HepG2 (cell line): Measurements from ENCODE around the gene S100P. TPM values are rescaled to one million over a fixed set of nuclear protein-coding genes. Genes with fewer than 3 reads are reported as not detected.

Experiments
- BORCS8-MEF2B ChIP-seq: sonication (generic); formaldehyde crosslinking; IDR thresholded peaks from 2 replicates; pipeline ENCODE4 v1.8.0; 2022; ENCODE audit warnings: mild to moderate bottlenecking, missing genetic modification reagents
- ETS1 ChIP-seq: sonication (generic); formaldehyde crosslinking; IDR thresholded peaks from 2 replicates; pipeline ENCODE4 v1.4.0; 2020; ENCODE audit warnings: missing genetic modification reagents
- FOSL1 ChIP-seq: sonication (generic); formaldehyde crosslinking; IDR thresholded peaks from 2 replicates; pipeline ENCODE4 v1.9.0; 2021; ENCODE audit warnings: missing genetic modification reagents, borderline replicate concordance
- FOXJ3 ChIP-seq: sonication (generic); formaldehyde crosslinking; IDR thresholded peaks from 2 replicates; pipeline ENCODE4 v1.4.0; 2020; ENCODE audit warnings: missing genetic modification reagents, mild to moderate bottlenecking, borderline replicate concordance
- HMG20A ChIP-seq: IDR thresholded peaks from 2 replicates; pipeline ENCODE4 v1.6.1; 2016; ENCODE audit warnings: borderline replicate concordance
- HNRNPUL1 ChIP-seq: fragments of 200-400 bp; formaldehyde crosslinking; IDR thresholded peaks from 2 replicates; pipeline ENCODE4 v1.6.1; 2017; ENCODE audit warnings: low read depth, mild to moderate bottlenecking, low read length, moderate library complexity
- HOXA7 ChIP-seq: sonication (generic); formaldehyde crosslinking; IDR thresholded peaks from 2 replicates; pipeline ENCODE4 v1.8.1; 2022; ENCODE audit warnings: mild to moderate bottlenecking, missing genetic modification reagents, moderate library complexity
- IKZF1 ChIP-seq: fragments of 450-650 bp; IDR thresholded peaks from 2 replicates; pipeline ENCODE4 v1.7.1; 2016
- KDM5A ChIP-seq: fragments of 200-600 bp; sonication (generic); IDR thresholded peaks from 2 replicates; pipeline ENCODE4 v1.7.0; 2018; ENCODE audit warnings: antibody characterized with exemption, mild to moderate bottlenecking, low read length, borderline replicate concordance
- MIER3 ChIP-seq: IDR thresholded peaks from 2 replicates; pipeline ENCODE4 v1.6.1; 2016; ENCODE audit warnings: missing compliant biosample characterization, borderline replicate concordance
- MTF2 ChIP-seq: sonication (generic); formaldehyde crosslinking; IDR thresholded peaks from 2 replicates; pipeline ENCODE4 v1.5.0; 2020; ENCODE audit warnings: missing genetic modification reagents, borderline replicate concordance
- NR2F2 ChIP-seq: IDR thresholded peaks from 2 replicates; pipeline ENCODE4 v1.6.1; 2012; ENCODE audit warnings: low read depth, inconsistent platforms, borderline replicate concordance
- PPARG ChIP-seq: conservative IDR thresholded peaks from 2 replicates; pipeline ENCODE4 v1.6.1; 2016; ENCODE audit warnings: missing biosample characterization, missing genetic modification reagents
- SMC3 ChIP-seq: IDR thresholded peaks from 2 replicates; pipeline ENCODE4 v1.6.1; 2011; ENCODE audit warnings: low read length, improper control_type of control experiment
- SSRP1 ChIP-seq: IDR thresholded peaks from 2 replicates; pipeline ENCODE4 v1.6.1; 2016; ENCODE audit warnings: control low read depth
- TAF15 ChIP-seq: fragments of 200-400 bp; formaldehyde crosslinking; IDR thresholded peaks from one replicate; pipeline ENCODE4 v1.6.1; 2018; ENCODE audit warnings: mild to moderate bottlenecking, low read depth, low read length; ENCODE audit not compliant: poor library complexity, severe bottlenecking
- TFDP2 ChIP-seq: sonication (generic); formaldehyde crosslinking; IDR thresholded peaks from 2 replicates; pipeline ENCODE4 v1.4.0; 2020; ENCODE audit warnings: missing genetic modification reagents
- TGIF2 ChIP-seq: IDR thresholded peaks from 2 replicates; pipeline ENCODE4 v1.6.1; 2016; ENCODE audit warnings: control low read depth, missing compliant biosample characterization
- ZFP36L1 ChIP-seq: sonication (generic); formaldehyde crosslinking; IDR thresholded peaks from 2 replicates; pipeline ENCODE4 v1.8.0; 2022; ENCODE audit warnings: mild to moderate bottlenecking, missing genetic modification reagents, moderate library complexity
- ZNF335 ChIP-seq: sonication (generic); formaldehyde crosslinking; IDR thresholded peaks from 2 replicates; pipeline ENCODE4 v1.4.0; 2020; ENCODE audit warnings: missing genetic modification reagents
- ZNF382 ChIP-seq: sonication (generic); formaldehyde crosslinking; IDR thresholded peaks from 2 replicates; pipeline ENCODE4 v1.5.0; 2020; ENCODE audit warnings: missing genetic modification reagents, mild to moderate bottlenecking, borderline replicate concordance
- ZNF441 ChIP-seq: sonication (generic); formaldehyde crosslinking; IDR thresholded peaks from 2 replicates; pipeline ENCODE4 v1.7.0; 2021; ENCODE audit warnings: missing genetic modification reagents, borderline replicate concordance
- ZNF510 ChIP-seq: sonication (generic); formaldehyde crosslinking; IDR thresholded peaks from 2 replicates; pipeline ENCODE4 v1.4.0; 2020; ENCODE audit warnings: low read depth, mild to moderate bottlenecking, missing genetic modification reagents
- ZNF691 ChIP-seq: sonication (generic); formaldehyde crosslinking; IDR thresholded peaks from 2 replicates; pipeline ENCODE4 v1.4.0; 2020; ENCODE audit warnings: missing genetic modification reagents, low read depth, mild to moderate bottlenecking, borderline replicate concordance
- ZNF776 ChIP-seq: sonication (generic); formaldehyde crosslinking; IDR thresholded peaks from 2 replicates; pipeline ENCODE4 v1.4.0; 2020; ENCODE audit warnings: mild to moderate bottlenecking, missing genetic modification reagents
- ZSCAN20 ChIP-seq: sonication (generic); formaldehyde crosslinking; IDR thresholded peaks from 2 replicates; pipeline ENCODE4 v1.4.0; 2020; ENCODE audit warnings: missing genetic modification reagents, mild to moderate bottlenecking, borderline replicate concordance
- ZSCAN31 ChIP-seq: sonication (generic); formaldehyde crosslinking; IDR thresholded peaks from 2 replicates; pipeline ENCODE4 v1.5.0; 2020; ENCODE audit warnings: low read depth, mild to moderate bottlenecking, missing genetic modification reagents
- polyA plus RNA-seq, 8 experiments: library from polyadenylated mRNA; depleted of rRNA in 3 of 8; stranded (reverse) in 7 of 8; unstranded in 1 of 8; fragments of >200 nt; fragmentation: Illumina TruSeq in 4 of 8; extraction: Trizol in 4 of 8; gene quantifications; 2 replicates each; pipeline versions ENCODE4 v1.2.1 to v1.2.3, GENCODE V29; 2011 to 2016; ENCODE audit warnings: low read depth in 4 of 8, missing spikeins in 1 of 8, mixed read lengths in 1 of 8; ENCODE audit not compliant: insufficient read depth in 1 of 8
- total RNA-seq, 5 experiments: library from RNA; depleted of rRNA; stranded (reverse); fragments of >200 nt; fragmentation: Illumina TruSeq; extraction: Trizol; gene quantifications; 2 replicates each; pipeline ENCODE4 v1.2.3, GENCODE V29; 2016; ENCODE audit warnings: low read depth in 1 of 5

The S100P gene
- total and polyA plus RNA-seq, 2 of the 13 experiments (the other 11 are each of a cell fraction or from before 2014, with no cell fraction given): 278 to 1,649 TPM

- TF ChIP-seq SMC3 (no peak), ZNF691 (CRISPR knock-in tag) (peak; percentile 47; the same call in 1 of the 2 replicates), TGIF2 (CRISPR knock-in tag) (0 out of 2 replicates have a peak, but pooled peaks have one; percentile 46), PPARG (peak; percentile 52; the same call in 1 of the 2 replicates), TAF15 (peak; percentile 44), MIER3 (CRISPR knock-in tag) (no peak), HMG20A (CRISPR knock-in tag) (no peak), ZNF382 (CRISPR knock-in tag) (no peak), HNRNPUL1 (no peak), ZFP36L1 (CRISPR knock-in tag) (peak; percentile 92), NR2F2 (0 out of 2 replicates have a peak, but pooled peaks have one; percentile 22), HOXA7 (CRISPR knock-in tag) (no peak), ZSCAN31 (CRISPR knock-in tag) (peak; percentile 75; the same call in 1 of the 2 replicates), FOSL1 (CRISPR knock-in tag) (no peak), ZNF335 (CRISPR knock-in tag) (0 out of 2 replicates have a peak, but pooled peaks have one; percentile 24), KDM5A (peak; percentile 15; the same call in 1 of the 2 replicates), SSRP1 (CRISPR knock-in tag) (no peak), TFDP2 (peak; percentile 97), IKZF1 (no peak), ZNF776 (CRISPR knock-in tag) (peak; percentile 71), ETS1 (CRISPR knock-in tag) (no peak), ZNF510 (no peak), MTF2 (CRISPR knock-in tag) (no peak), FOXJ3 (no peak), ZNF441 (peak; percentile 85), ZSCAN20 (CRISPR knock-in tag) (no peak; the same call in 1 of the 2 replicates), BORCS8-MEF2B (CRISPR knock-in tag) (no peak; the same call in 1 of the 2 replicates)
These were observed 19.8 kb upstream of the S100P start (continued) for GRCh38 chr4:6673660-6674499.
